GM12892 (cell line): ENCODE measurements around the gene TNFRSF13B.

Experiments used
- POLR2A ChIP-seq: IDR thresholded peaks from 2 replicates; pipeline ENCODE4 v1.6.1; 2011; ENCODE audit warnings: low read depth, low read length, control low read depth
- POLR2AphosphoS5 ChIP-seq: IDR thresholded peaks from 2 replicates; pipeline ENCODE4 v1.6.1; 2011; ENCODE audit warnings: low read depth, low read length, control low read depth
- TAF1 ChIP-seq: IDR thresholded peaks from 2 replicates; pipeline ENCODE4 v1.6.1; 2011; ENCODE audit warnings: low read depth, mild to moderate bottlenecking, control low read depth, low read length, borderline replicate concordance

- TF ChIP-seq POLR2AphosphoS5 (no peak), TAF1 (no peak), POLR2A (no peak)
These were observed 65.2 kb downstream of the TNFRSF13B start for GRCh38 chr17:16906680-16907079.
